ENCODE results near the gene DCTN4. TPM values are rescaled to one million over a fixed set of nuclear protein-coding genes. Genes with fewer than 3 reads are reported as not detected.

Gene DCTN4
- total and polyA plus RNA-seq, 2 of the 8 experiments (the other 6 are each of a cell fraction or from before 2014, with no cell fraction given) = 20.5 to 42.7 TPM

- H3K27ac ChIP-seq (ENCODE audit: low read depth, low read length) = no peak overlapping the region
- WGBS, 2 experiments (ENCODE audit: extremely low coverage in 1 of 2, insufficient coverage in 1 of 2, insufficient read length in 1 of 2, insufficient replicate concordance in 2 of 2, low coverage in 1 of 2, low lambda C conversion rate in 2 of 2, missing lambda C conversion rate in 1 of 2) = 52% methylated on average over 3 of the region's 3 CpGs; no CpG with 5 or more reads in 1 of the 2 experiments
- no peaks in the 10 kb centered on the region for H3K36me3 ChIP-seq (ENCODE audit: control insufficient read depth in 2 of 4, insufficient read depth in 4 of 4, low read length in 3 of 4)
- no peak overlapping the region; the same call in 1 of the 2 replicates for H3K18ac ChIP-seq (ENCODE audit: extremely low read depth, low read length)
- H3K79me2 ChIP-seq (ENCODE audit: control insufficient read depth in 1 of 2, insufficient read depth in 2 of 2, low read length in 2 of 2) = no peaks in the 10 kb centered on the region
- TF ChIP-seq ZNF274 (IDR thresholded peaks at IDR 0.05; ENCODE audit: borderline replicate concordance, extremely low read depth, low read length) (no peak), CEBPB (IDR thresholded peaks at IDR 0.05; ENCODE audit: low read depth, low read length) (no peak), GTF2F1 (IDR thresholded peaks at IDR 0.05; ENCODE audit: borderline replicate concordance, low read depth, low read length) (no peak), POLR2AphosphoS5 (IDR thresholded peaks at IDR 0.05; ENCODE audit: low read depth, low read length) (no peak), RBBP5 (IDR thresholded peaks at IDR 0.05; ENCODE audit: borderline replicate concordance, low read depth, low read length) (no peak), KDM1A (IDR thresholded peaks at IDR 0.05; ENCODE audit: borderline replicate concordance, low read length) (no peak), FOSL1 (IDR thresholded peaks at IDR 0.05; ENCODE audit: insufficient read depth, low read depth, low read length) (no peak), RAD21 (IDR thresholded peaks at IDR 0.05 in 1 of 2, conservative IDR thresholded peaks at IDR 0.05 in 1 of 2; ENCODE audit: low read depth in 2 of 2, low read length in 2 of 2) (0 out of 4 replicates have a peak, but pooled peaks of 1 of the 2 experiments have one; percentile 5), RNF2 (IDR thresholded peaks at IDR 0.05; ENCODE audit: borderline replicate concordance, low read depth, low read length, missing control alignments, poor library complexity, severe bottlenecking) (no peak)
- no peaks in the 10 kb centered on the region for H3K79me1 ChIP-seq (ENCODE audit: low read depth, low read length)
- H4K91ac ChIP-seq (replicated peaks; ENCODE audit: insufficient read length, low read length) = peak overlapping the region; percentile 26
- no peak overlapping the region for H2AFZ ChIP-seq (ENCODE audit: low read length)
- no peak overlapping the region for H3K4ac ChIP-seq (replicated peaks; ENCODE audit: insufficient read length, low read depth, low read length)
- no peak overlapping the region for H3K4me2 ChIP-seq (ENCODE audit: insufficient read depth in 1 of 2, low read depth in 2 of 2, low read length in 2 of 2)
- peaks cover 2% of the 10 kb centered on the region; the same call in 1 of the 2 replicates for H3K23me2 ChIP-seq (ENCODE audit: low read depth, low read length)
- ChIA-PET CTCF (ENCODE audit: partially characterized antibody) (interaction anchor here (0.8 to 20.1 kb wide), 16 partner anchors 12 to 199 kb away, joined by 3 to 303 read pairs (median 4); partner anchors contain the start of genes RBM22 and SYNPO), POLR2A (ENCODE audit: partially characterized antibody) (interaction anchor here (0.7 to 8.2 kb wide), 3 partner anchors 13 to 209 kb away, joined by 3 to 70 read pairs (median 4); no protein-coding TSS in a partner anchor)
- no peak overlapping the region for H2BK5ac ChIP-seq (ENCODE audit: low read depth, low read length)
- 0 out of 2 replicates have a peak overlapping the region, but pooled peaks have one; percentile 97 for H2BK20ac ChIP-seq (ENCODE audit: low read length)
- no peak overlapping the region for H2BK12ac ChIP-seq (ENCODE audit: low read depth, low read length)
- H3K27me3 ChIP-seq (replicated peaks in 1 of 4; ENCODE audit: control insufficient read depth in 3 of 4, extremely low read depth in 1 of 4, insufficient read depth in 3 of 4, low read length in 3 of 4) = no peaks in the 10 kb centered on the region; a peak in 1 of 7 replicates
- H3K4me3 ChIP-seq (ENCODE audit: extremely low read depth in 1 of 4, insufficient read depth in 2 of 4, low read depth in 3 of 4, low read length in 4 of 4) = no peak overlapping the region
- H4K5ac ChIP-seq (ENCODE audit: insufficient read length, low read depth, low read length) = no peak overlapping the region
- H4K20me1 ChIP-seq (replicated peaks in 1 of 2; ENCODE audit: control insufficient read depth in 1 of 2, insufficient read depth in 2 of 2, low read length in 2 of 2) = no peaks in the 10 kb centered on the region
- H3K23ac ChIP-seq (ENCODE audit: insufficient read length) = no peak overlapping the region
- H3K9ac ChIP-seq (replicated peaks in 1 of 4; ENCODE audit: extremely low read depth in 1 of 4, low read depth in 3 of 4, low read length in 3 of 4) = no peak overlapping the region
- H3K56ac ChIP-seq (replicated peaks; ENCODE audit: insufficient read length, low read depth, low read length) = no peak overlapping the region
- H4K8ac ChIP-seq (ENCODE audit: extremely low read depth, insufficient read depth, low read length) = no peak overlapping the region
- no peak overlapping the region for H2BK120ac ChIP-seq (replicated peaks; ENCODE audit: low read depth, low read length)
- H2AK5ac ChIP-seq (ENCODE audit: low read depth, low read length) = no peak overlapping the region
- H2BK15ac ChIP-seq (ENCODE audit: low read length) = no peak overlapping the region
- no peaks in the 10 kb centered on the region for H3K9me3 ChIP-seq (ENCODE audit: insufficient read depth in 2 of 2, low read depth in 1 of 2, low read length in 1 of 2)
- DNase-seq (ENCODE audit: low read depth in 1 of 2, low spot score in 2 of 2) = no peak
- no peak overlapping the region for H3K14ac ChIP-seq (ENCODE audit: insufficient read length)
- peaks cover 0 to 11% (median 2%) of the 10 kb centered on the region in 4 experiments; a peak in 4 of 7 replicates for H3K4me1 ChIP-seq (replicated peaks in 1 of 4; ENCODE audit: control insufficient read depth in 3 of 4, insufficient read depth in 4 of 4, low read length in 3 of 4)
- FAIRE-seq = no peak
Measured at GRCh38 chr5:150658699-150659265, 100.0 kb downstream of the DCTN4 start.

Measured in H1 (cell line).